Measurements from ENCODE around the gene BAIAP3.

Gene BAIAP3

DNA sequence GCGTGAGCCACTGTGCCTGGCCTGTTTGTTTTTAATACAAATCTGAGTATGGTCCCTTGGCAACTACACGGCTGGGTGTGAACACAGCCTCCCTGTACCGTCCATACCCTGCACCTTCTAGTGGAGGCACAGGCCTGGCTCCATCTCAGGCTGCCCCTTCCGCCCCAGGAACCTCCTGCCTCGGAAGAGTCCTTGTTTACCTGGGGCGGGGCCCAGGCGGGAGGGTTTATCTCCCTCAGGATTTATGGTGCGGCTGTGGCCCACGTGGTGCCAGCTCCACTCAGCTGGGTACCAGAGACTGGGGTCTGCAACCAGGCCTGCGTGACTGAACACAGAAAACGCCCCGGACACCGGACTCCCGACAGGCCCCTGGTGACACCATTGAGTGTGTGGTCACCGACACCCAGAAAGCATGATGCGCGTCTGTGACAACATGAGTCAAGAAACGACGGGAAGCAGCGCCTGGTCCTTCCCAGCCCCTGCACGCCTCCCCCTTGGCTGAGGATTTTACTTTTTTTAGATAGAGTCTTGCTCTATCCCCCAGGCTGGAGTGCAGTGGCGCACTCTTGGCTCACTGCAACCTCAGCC, 62.1 kb downstream of the BAIAP3 start:
- Mint-ChIP-seq H3K27ac (no peak overlapping the region), H3K27me3 (no peaks in the 10 kb centered on the region), H3K36me3 (peaks cover 32 to 33% of the 10 kb centered on the region in 2 donors), H3K9me3 (no peaks in the 10 kb centered on the region), H3K4me3 (no peak overlapping the region), H3K4me1 (no peaks in the 10 kb centered on the region)
- ATAC-seq (replicated peaks): no peak
- no peak for DNase-seq

- no peaks in the 10 kb centered on the region for H3K27me3 Mint-ChIP-seq
- peaks cover 34 to 35% of the 10 kb centered on the region in 2 donors for H3K36me3 Mint-ChIP-seq
- H3K9me3 Mint-ChIP-seq: no peaks in the 10 kb centered on the region
- H3K4me3 Mint-ChIP-seq: no peak overlapping the region
- no peak for DNase-seq
- ATAC-seq (replicated peaks): no peak
- no peak overlapping the region for H3K27ac Mint-ChIP-seq
- H3K4me1 Mint-ChIP-seq: no peaks in the 10 kb centered on the region
Observed at GRCh38 chr16:1397779-1398178, 64.3 kb downstream of the BAIAP3 start.

GRCh38 chr16:1398351-1398750, 64.9 kb downstream of the BAIAP3 start:
- Mint-ChIP-seq H3K9me3 (no peaks in the 10 kb centered on the region), H3K27ac (no peak overlapping the region), H3K4me1 (no peaks in the 10 kb centered on the region), H3K27me3 (no peaks in the 10 kb centered on the region), H3K36me3 (peaks cover 31 to 36% of the 10 kb centered on the region in 2 donors), H3K4me3 (no peak overlapping the region)
- ATAC-seq (replicated peaks): no peak
- no peak for DNase-seq
